ENCODE results near the gene CYB561D2.

GRCh38 chr3:50304601-50305000, 46.1 kb upstream of the CYB561D2 start:
- TF ChIP-seq, protein P1, sequence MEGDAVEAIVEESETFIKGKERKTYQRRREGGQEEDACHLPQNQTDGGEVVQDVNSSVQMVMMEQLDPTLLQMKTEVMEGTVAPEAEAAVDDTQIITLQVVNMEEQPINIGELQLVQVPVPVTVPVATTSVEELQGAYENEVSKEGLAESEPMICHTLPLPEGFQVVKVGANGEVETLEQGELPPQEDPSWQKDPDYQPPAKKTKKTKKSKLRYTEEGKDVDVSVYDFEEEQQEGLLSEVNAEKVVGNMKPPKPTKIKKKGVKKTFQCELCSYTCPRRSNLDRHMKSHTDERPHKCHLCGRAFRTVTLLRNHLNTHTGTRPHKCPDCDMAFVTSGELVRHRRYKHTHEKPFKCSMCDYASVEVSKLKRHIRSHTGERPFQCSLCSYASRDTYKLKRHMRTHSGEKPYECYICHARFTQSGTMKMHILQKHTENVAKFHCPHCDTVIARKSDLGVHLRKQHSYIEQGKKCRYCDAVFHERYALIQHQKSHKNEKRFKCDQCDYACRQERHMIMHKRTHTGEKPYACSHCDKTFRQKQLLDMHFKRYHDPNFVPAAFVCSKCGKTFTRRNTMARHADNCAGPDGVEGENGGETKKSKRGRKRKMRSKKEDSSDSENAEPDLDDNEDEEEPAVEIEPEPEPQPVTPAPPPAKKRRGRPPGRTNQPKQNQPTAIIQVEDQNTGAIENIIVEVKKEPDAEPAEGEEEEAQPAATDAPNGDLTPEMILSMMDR (IDR thresholded peaks at IDR 0.05; ENCODE audit: low read depth, low read length, poor library complexity, severe bottlenecking) = no peak
- TF ChIP-seq EZH2phosphoT487 (IDR thresholded peaks at IDR 0.05; ENCODE audit: borderline replicate concordance, low read length) = no peak
